K562 (cell line): ENCODE data around the gene NPR2.

Experiments used
- BDP1 ChIP-seq: IDR thresholded peaks from 3 replicates; pipeline ENCODE4 v1.6.1; 2011; ENCODE audit not compliant: insufficient read length, insufficient read depth
- FOS ChIP-seq: IDR thresholded peaks from 3 replicates; pipeline ENCODE4 v1.6.1; 2011; ENCODE audit not compliant: insufficient read length; ENCODE audit errors: extremely low read depth
- GABPA ChIP-seq: fragments of 200-800 bp; sonication (Bioruptor generic); conservative IDR thresholded peaks from 2 replicates; pipeline ENCODE4 v1.6.1; 2016; ENCODE audit warnings: low read depth, missing genetic modification characterization, missing compliant biosample characterization
- ZNF384 ChIP-seq: IDR thresholded peaks from 2 replicates; pipeline ENCODE4 v1.6.1; 2012; ENCODE audit warnings: low read depth, low read length, improper control_type of control experiment
- ZNF778 ChIP-seq: fragments of 450-650 bp; formaldehyde crosslinking; IDR thresholded peaks from 2 replicates; pipeline ENCODE4 v1.4.0; 2020; ENCODE audit warnings: mild to moderate bottlenecking, moderate library complexity
- TF ChIP-seq, protein P1 (sequence below): fragments of 450-650 bp; IDR thresholded peaks from 2 replicates; pipeline ENCODE4 v1.6.1; 2018; ENCODE audit not compliant: partially characterized antibody
- TF ChIP-seq, protein P2 (sequence below): sonication (generic); formaldehyde crosslinking; IDR thresholded peaks from 2 replicates; pipeline ENCODE4 v1.8.1; 2022; ENCODE audit warnings: missing genetic modification reagents
- TF ChIP-seq, protein P3 (sequence below): sonication (generic); formaldehyde crosslinking; IDR thresholded peaks from 2 replicates; pipeline ENCODE4 v1.9.0; 2022; ENCODE audit warnings: mild to moderate bottlenecking, missing genetic modification reagents
- TF ChIP-seq, protein P4 (sequence below): fragments of 250-450 bp; sonication (Bioruptor Pico); IDR thresholded peaks from 2 replicates; pipeline ENCODE4 v1.4.0; 2020; ENCODE audit warnings: mild to moderate bottlenecking, moderate library complexity, borderline replicate concordance

- TF ChIP-seq, protein P1, sequence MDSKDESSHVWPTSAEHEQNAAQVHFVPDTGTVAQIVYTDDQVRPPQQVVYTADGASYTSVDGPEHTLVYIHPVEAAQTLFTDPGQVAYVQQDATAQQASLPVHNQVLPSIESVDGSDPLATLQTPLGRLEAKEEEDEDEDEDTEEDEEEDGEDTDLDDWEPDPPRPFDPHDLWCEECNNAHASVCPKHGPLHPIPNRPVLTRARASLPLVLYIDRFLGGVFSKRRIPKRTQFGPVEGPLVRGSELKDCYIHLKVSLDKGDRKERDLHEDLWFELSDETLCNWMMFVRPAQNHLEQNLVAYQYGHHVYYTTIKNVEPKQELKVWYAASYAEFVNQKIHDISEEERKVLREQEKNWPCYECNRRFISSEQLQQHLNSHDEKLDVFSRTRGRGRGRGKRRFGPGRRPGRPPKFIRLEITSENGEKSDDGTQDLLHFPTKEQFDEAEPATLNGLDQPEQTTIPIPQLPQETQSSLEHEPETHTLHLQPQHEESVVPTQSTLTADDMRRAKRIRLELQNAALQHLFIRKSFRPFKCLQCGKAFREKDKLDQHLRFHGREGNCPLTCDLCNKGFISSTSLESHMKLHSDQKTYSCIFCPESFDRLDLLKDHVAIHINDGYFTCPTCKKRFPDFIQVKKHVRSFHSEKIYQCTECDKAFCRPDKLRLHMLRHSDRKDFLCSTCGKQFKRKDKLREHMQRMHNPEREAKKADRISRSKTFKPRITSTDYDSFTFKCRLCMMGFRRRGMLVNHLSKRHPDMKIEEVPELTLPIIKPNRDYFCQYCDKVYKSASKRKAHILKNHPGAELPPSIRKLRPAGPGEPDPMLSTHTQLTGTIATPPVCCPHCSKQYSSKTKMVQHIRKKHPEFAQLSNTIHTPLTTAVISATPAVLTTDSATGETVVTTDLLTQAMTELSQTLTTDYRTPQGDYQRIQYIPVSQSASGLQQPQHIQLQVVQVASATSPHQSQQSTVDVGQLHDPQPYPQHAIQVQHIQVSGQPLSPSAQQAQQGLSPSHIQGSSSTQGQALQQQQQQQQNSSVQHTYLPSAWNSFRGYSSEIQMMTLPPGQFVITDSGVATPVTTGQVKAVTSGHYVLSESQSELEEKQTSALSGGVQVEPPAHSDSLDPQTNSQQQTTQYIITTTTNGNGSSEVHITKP: no peak
- no peak for TF ChIP-seq BDP1
- TF ChIP-seq FOS: no peak
- no peak for TF ChIP-seq ZNF384
- TF ChIP-seq, protein P2, sequence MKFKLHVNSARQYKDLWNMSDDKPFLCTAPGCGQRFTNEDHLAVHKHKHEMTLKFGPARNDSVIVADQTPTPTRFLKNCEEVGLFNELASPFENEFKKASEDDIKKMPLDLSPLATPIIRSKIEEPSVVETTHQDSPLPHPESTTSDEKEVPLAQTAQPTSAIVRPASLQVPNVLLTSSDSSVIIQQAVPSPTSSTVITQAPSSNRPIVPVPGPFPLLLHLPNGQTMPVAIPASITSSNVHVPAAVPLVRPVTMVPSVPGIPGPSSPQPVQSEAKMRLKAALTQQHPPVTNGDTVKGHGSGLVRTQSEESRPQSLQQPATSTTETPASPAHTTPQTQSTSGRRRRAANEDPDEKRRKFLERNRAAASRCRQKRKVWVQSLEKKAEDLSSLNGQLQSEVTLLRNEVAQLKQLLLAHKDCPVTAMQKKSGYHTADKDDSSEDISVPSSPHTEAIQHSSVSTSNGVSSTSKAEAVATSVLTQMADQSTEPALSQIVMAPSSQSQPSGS (CRISPR knock-in tag): no peak
- no peak for TF ChIP-seq GABPA (tag)
- TF ChIP-seq, protein P3, sequence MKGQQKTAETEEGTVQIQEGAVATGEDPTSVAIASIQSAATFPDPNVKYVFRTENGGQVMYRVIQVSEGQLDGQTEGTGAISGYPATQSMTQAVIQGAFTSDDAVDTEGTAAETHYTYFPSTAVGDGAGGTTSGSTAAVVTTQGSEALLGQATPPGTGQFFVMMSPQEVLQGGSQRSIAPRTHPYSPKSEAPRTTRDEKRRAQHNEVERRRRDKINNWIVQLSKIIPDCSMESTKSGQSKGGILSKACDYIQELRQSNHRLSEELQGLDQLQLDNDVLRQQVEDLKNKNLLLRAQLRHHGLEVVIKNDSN (CRISPR knock-in tag): no peak
- TF ChIP-seq ZNF778: no peak
- TF ChIP-seq, protein P4, sequence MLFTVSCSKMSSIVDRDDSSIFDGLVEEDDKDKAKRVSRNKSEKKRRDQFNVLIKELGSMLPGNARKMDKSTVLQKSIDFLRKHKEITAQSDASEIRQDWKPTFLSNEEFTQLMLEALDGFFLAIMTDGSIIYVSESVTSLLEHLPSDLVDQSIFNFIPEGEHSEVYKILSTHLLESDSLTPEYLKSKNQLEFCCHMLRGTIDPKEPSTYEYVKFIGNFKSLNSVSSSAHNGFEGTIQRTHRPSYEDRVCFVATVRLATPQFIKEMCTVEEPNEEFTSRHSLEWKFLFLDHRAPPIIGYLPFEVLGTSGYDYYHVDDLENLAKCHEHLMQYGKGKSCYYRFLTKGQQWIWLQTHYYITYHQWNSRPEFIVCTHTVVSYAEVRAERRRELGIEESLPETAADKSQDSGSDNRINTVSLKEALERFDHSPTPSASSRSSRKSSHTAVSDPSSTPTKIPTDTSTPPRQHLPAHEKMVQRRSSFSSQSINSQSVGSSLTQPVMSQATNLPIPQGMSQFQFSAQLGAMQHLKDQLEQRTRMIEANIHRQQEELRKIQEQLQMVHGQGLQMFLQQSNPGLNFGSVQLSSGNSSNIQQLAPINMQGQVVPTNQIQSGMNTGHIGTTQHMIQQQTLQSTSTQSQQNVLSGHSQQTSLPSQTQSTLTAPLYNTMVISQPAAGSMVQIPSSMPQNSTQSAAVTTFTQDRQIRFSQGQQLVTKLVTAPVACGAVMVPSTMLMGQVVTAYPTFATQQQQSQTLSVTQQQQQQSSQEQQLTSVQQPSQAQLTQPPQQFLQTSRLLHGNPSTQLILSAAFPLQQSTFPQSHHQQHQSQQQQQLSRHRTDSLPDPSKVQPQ (CRISPR knock-in tag): no peak
Measured at GRCh38 chr9:35767458-35767857, 23.9 kb upstream of the NPR2 start.
